D721Med (cell line): Measurements from ENCODE around the gene MEGF10.

Experiments
- DNase-seq: peaks from one replicate; pipeline ENCODE4 v3.0.0; 2011; ENCODE audit warnings: low spot score; ENCODE audit not compliant: insufficient read length
- FAIRE-seq: peaks from 2 replicates; lab custom pipeline; 2011; peaks lifted over from hg19 to GRCh38; lab: Jason Lieb, UNC
- CTCF ChIP-seq: IDR thresholded peaks from 2 replicates; pipeline ENCODE4 v1.5.1; 2012; ENCODE audit warnings: mild to moderate bottlenecking, control low read depth; ENCODE audit not compliant: insufficient read depth; ENCODE audit errors: missing control alignments

Gene MEGF10

GRCh38 chr5:127367946-127368465, 77.4 kb downstream of the MEGF10 start:
- no peak for TF ChIP-seq CTCF
- DNase-seq (no peak), FAIRE-seq (no peak)

GRCh38 chr5:127369796-127370195, 79.2 kb downstream of the MEGF10 start:
- DNase-seq (no peak), FAIRE-seq (no peak)
- TF ChIP-seq CTCF, result no peak

- TF ChIP-seq CTCF, result no peak
- no peak for DNase-seq
- FAIRE-seq, result no peak
Measured at GRCh38 chr5:127370631-127371030, 80.0 kb downstream of the MEGF10 start.

GRCh38 chr5:127373858-127374491, 83.4 kb downstream of the MEGF10 start:
- FAIRE-seq (no peak), DNase-seq (no peak)
- peak; percentile 12 for TF ChIP-seq CTCF

GRCh38 chr5:127375124-127375523, 84.5 kb downstream of the MEGF10 start:
- FAIRE-seq, result no peak

GRCh38 chr5:127375544-127376091, 85.0 kb downstream of the MEGF10 start:
- FAIRE-seq, result no peak
- no peak for DNase-seq
- TF ChIP-seq CTCF, result no peak

More at GRCh38 chr5:127375124-127375523, 84.5 kb downstream of the MEGF10 start:
- DNase-seq, result no peak
- no peak for TF ChIP-seq CTCF

GRCh38 chr5:127377651-127378050, 87.1 kb downstream of the MEGF10 start:
- TF ChIP-seq CTCF, result no peak
- DNase-seq (no peak), FAIRE-seq (no peak)
